Endometrial microvascular endothelial cells (primary cell): ENCODE results near the gene CACNG5. TPM values are rescaled to one million over a fixed set of nuclear protein-coding genes. Genes with fewer than 3 reads are reported as not detected.

ENCODE experiments used
- in situ Hi-C: cut with HindIII; loops from 2 replicates; pipeline ENCODE4 v1.10.0; 2017; ENCODE audit warnings: low sequenced_read_pairs, low pct_unique_long_range_greater_than_20kb; ENCODE audit errors: inconsistent ontology term
- total RNA-seq: library from RNA; depleted of rRNA; stranded (reverse); fragments of >200 nt; gene quantifications from one replicate; pipeline ENCODE4 v1.2.3, GENCODE V29; 2015; ENCODE audit errors: inconsistent ontology term

CACNG5 gene
- total RNA-seq, 1 donor from 2014 or later = not detected

GRCh38 chr17:66925811-66926500 is 91.0 kb downstream of the CACNG5 start:
- in situ Hi-C loops = no loop called here

DNA sequence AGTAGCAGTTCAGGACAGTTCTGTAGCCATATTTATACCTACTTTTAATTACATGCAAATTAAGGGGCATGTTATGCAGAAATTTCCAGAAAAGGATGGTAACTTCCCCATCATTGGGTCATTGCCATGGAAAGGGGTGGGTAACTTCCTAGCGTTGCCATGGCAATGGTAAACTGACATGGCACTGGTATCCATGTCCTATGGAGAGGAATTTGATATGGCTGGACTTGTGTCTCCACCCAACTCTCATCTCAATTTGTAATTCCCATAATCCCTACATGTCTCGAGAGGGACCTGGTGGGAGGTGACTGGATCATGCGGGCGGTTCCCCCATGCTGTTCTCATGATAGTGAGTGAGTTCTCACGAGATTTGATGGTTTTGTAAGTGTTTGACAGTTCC is 94.0 kb downstream of the CACNG5 start:
- in situ Hi-C loops = no loop called here

GRCh38 chr17:66929591-66929990 is 94.7 kb downstream of the CACNG5 start:
- in situ Hi-C loops = no loop called here

GRCh38 chr17:66930933-66931332 is 96.0 kb downstream of the CACNG5 start:
- in situ Hi-C loops = no loop called here

DNA sequence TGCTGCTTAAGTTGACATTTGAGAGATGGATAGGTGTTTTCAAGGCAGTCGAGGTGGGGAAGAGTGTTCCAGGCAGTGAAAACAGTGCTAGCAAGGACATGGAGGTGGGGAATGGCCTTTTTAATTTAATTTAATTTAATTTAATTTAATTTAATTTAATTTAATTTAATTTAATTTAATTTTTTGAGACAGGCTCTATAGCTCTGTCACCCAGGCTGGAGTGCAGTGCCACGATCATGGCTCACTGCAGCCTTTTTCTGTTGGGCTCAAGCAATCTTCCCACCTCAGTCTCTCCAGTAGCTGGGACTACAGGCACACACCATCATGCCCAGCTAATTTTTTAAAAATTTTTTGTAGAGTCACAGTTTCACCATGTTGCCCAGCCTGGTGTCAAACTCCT is 97.4 kb downstream of the CACNG5 start:
- in situ Hi-C loops = no loop called here

- in situ Hi-C loops = no loop called here
Observed at GRCh38 chr17:66934040-66934439, 99.1 kb downstream of the CACNG5 start.

Other genes with a start within 250 kb of the CACNG5 start
- not detected for gene CACNG4, start 129.6 kb downstream of the CACNG5 start, total RNA-seq
- not detected for gene CACNG1, start 209.4 kb downstream of the CACNG5 start, total RNA-seq